Karpas-422 (cell line): ENCODE measurements around the gene BIRC5. TPM values are rescaled to one million over a fixed set of nuclear protein-coding genes. Genes with fewer than 3 reads are reported as not detected.

ENCODE experiments used
- DNase-seq: peaks from one replicate; pipeline ENCODE4 v3.0.0-alpha.2; 2015
- H2AFZ ChIP-seq: fragments of 200-600 bp; sonication (generic); 2 replicates; pipeline ENCODE4 v1.6.1; 2014; ENCODE audit warnings: antibody characterized with exemption, low read length, mixed read lengths
- H3K27ac ChIP-seq: fragments of 200-600 bp; sonication (generic); 2 replicates; pipeline ENCODE4 v1.5.1; 2014; ENCODE audit warnings: mild to moderate bottlenecking, low read length, moderate library complexity
- H3K27me3 ChIP-seq: fragments of 200-600 bp; sonication (generic); 2 replicates; pipeline ENCODE4 v1.6.1; 2014; ENCODE audit warnings: low read length, mixed read lengths
- H3K36me3 ChIP-seq: fragments of 200-600 bp; sonication (generic); 2 replicates; pipeline ENCODE4 v1.6.1; 2014; ENCODE audit warnings: low read length, mixed read lengths; ENCODE audit not compliant: insufficient read depth
- H3K4me1 ChIP-seq: fragments of 200-600 bp; sonication (generic); 2 replicates; pipeline ENCODE4 v1.6.1; 2014; ENCODE audit warnings: mild to moderate bottlenecking, low read length, mixed read lengths
- H3K4me2 ChIP-seq: fragments of 200-600 bp; sonication (generic); 2 replicates; pipeline ENCODE4 v1.6.1; 2014; ENCODE audit warnings: low read length, low read depth, mild to moderate bottlenecking; ENCODE audit not compliant: poor library complexity, severe bottlenecking
- H3K4me3 ChIP-seq: fragments of 200-600 bp; sonication (generic); 2 replicates; pipeline ENCODE4 v1.5.1; 2014; ENCODE audit warnings: mild to moderate bottlenecking, antibody characterized with exemption, low read length, mixed read lengths
- H3K79me2 ChIP-seq: fragments of 200-600 bp; sonication (generic); 2 replicates; pipeline ENCODE4 v1.6.1; 2014; ENCODE audit warnings: mild to moderate bottlenecking, low read length, mixed read lengths
- H3K9ac ChIP-seq: fragments of 200-600 bp; sonication (generic); 2 replicates; pipeline ENCODE4 v1.6.0; 2014; ENCODE audit warnings: low read length
- H3K9me2 ChIP-seq: fragments of 200-600 bp; sonication (generic), shearing (Covaris generic); replicated peaks from 2 replicates; pipeline ENCODE4 v1.6.0; 2014; ENCODE audit warnings: mild to moderate bottlenecking, low read length, moderate library complexity; ENCODE audit not compliant: insufficient read depth
- H3K9me3 ChIP-seq: fragments of 300-700, 200-600 bp; sonication (generic); 2 replicates; pipeline ENCODE4 v1.6.1; 2014; ENCODE audit warnings: low read length, mixed read lengths
- H4K20me1 ChIP-seq: fragments of 200-600 bp; sonication (generic); 2 replicates; pipeline ENCODE4 v1.6.1; 2014; ENCODE audit warnings: mild to moderate bottlenecking, antibody characterized with exemption, low read length, low read depth; ENCODE audit not compliant: insufficient read depth
- total RNA-seq: library from RNA; depleted of rRNA; stranded (reverse); fragments of >200 nt; shearing (Covaris generic); gene quantifications from 2 replicates; pipeline ENCODE4 v1.2.3, GENCODE V29; 2014; ENCODE audit warnings: low replicate concordance

BIRC5 gene
- total RNA-seq, 1 experiment from 2014 or later = 45.4 TPM

DNA sequence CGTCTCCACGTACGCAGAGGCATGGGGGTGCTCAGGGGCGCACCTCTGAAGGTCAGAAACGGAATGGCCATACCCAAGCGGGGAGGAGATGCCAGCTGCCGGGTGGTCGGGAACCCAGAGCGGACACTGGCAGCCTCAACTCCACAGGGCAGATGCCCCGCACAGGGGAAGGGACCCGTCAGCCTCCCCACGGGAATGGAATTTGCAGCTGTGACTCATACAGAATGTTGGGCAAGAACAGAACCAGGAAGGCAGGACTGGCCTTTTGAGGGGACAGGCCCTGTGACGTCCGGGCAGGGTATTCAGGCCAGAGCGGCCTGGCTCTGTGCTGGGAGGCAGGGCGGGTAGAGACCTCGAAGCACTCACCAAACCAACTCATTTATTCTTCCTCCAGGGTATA is 34.7 kb upstream of the BIRC5 start:
- no peak overlapping the region for H3K9ac ChIP-seq
- peaks cover 3% of the 10 kb centered on the region; the same call in 1 of the 2 replicates for H4K20me1 ChIP-seq
- peaks cover 8% of the 10 kb centered on the region for H3K4me1 ChIP-seq
- no peak overlapping the region for H3K27ac ChIP-seq
- no peaks in the 10 kb centered on the region for H3K9me3 ChIP-seq
- H3K9me2 ChIP-seq = no peaks in the 10 kb centered on the region
- H2AFZ ChIP-seq = no peak overlapping the region
- DNase-seq = no peak
- H3K36me3 ChIP-seq = no peaks in the 10 kb centered on the region; the same call in 1 of the 2 replicates
- H3K79me2 ChIP-seq = no peaks in the 10 kb centered on the region
- no peak overlapping the region for H3K4me2 ChIP-seq
- H3K4me3 ChIP-seq = no peak overlapping the region
- no peaks in the 10 kb centered on the region for H3K27me3 ChIP-seq

- no peak overlapping the region for H3K4me2 ChIP-seq
Measured at GRCh38 chr17:78180083-78180482, 34.0 kb upstream of the BIRC5 start.

DNA sequence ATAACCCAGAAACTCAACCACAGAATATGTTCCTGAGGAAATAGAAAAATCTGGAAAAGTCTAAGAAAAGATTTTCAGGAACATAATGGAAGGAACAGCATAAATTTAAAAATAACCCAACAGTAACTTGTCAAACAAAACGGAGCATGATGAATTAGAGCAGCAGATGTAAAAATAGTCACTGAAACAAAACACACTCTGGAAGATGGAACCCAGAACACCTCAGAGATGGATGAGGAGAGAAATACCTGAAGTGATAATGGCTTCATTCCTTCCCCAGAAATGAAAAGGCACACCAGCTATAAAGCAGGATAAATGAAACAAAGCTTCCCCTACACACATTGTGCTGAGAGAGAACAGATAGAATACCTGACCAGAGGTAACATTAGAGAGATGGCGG is 33.5 kb upstream of the BIRC5 start:
- no peaks in the 10 kb centered on the region for H3K9me3 ChIP-seq
- H4K20me1 ChIP-seq = peaks cover 3% of the 10 kb centered on the region; the same call in 1 of the 2 replicates
- no peaks in the 10 kb centered on the region for H3K27me3 ChIP-seq
- H3K4me2 ChIP-seq = no peak overlapping the region
- DNase-seq = no peak
- H3K9ac ChIP-seq = no peak overlapping the region
- H2AFZ ChIP-seq = no peak overlapping the region
- H3K27ac ChIP-seq = no peak overlapping the region
- H3K4me1 ChIP-seq = peaks cover 9% of the 10 kb centered on the region
- no peak overlapping the region for H3K4me3 ChIP-seq
- peaks cover 2% of the 10 kb centered on the region; the same call in 1 of the 2 replicates for H3K79me2 ChIP-seq
- H3K36me3 ChIP-seq = no peaks in the 10 kb centered on the region; the same call in 1 of the 2 replicates
- no peaks in the 10 kb centered on the region for H3K9me2 ChIP-seq

More at GRCh38 chr17:78180083-78180482, 34.0 kb upstream of the BIRC5 start:
- H3K9me2 ChIP-seq = no peaks in the 10 kb centered on the region
- no peaks in the 10 kb centered on the region for H3K9me3 ChIP-seq
- H3K4me1 ChIP-seq = peaks cover 7% of the 10 kb centered on the region
- H3K4me3 ChIP-seq = no peak overlapping the region
- no peak overlapping the region for H2AFZ ChIP-seq
- H4K20me1 ChIP-seq = peaks cover 3% of the 10 kb centered on the region; the same call in 1 of the 2 replicates
- no peaks in the 10 kb centered on the region for H3K27me3 ChIP-seq
- no peak for DNase-seq
- no peaks in the 10 kb centered on the region for H3K79me2 ChIP-seq
- H3K36me3 ChIP-seq = no peaks in the 10 kb centered on the region; the same call in 1 of the 2 replicates
- no peak overlapping the region for H3K27ac ChIP-seq
- no peak overlapping the region for H3K9ac ChIP-seq

DNA sequence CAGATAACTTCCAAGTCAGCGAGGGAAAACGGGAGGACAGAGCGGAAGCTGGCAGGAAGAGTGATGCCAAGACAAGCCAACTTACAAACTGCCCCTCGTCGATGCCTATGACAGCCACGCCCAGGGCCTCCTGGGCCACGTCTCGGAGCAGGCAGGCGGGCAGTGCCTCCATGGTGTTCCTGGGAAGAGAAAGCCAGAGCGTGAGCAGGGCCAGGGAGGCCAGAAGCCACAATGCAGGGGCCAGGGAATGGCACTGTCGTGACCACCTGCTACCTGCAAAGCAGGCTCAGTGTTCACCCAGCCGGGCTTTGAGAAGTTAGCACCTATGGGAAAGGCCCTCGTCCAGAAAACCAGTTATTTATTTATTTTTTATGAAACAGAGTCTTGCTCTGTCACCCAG is 31.5 kb upstream of the BIRC5 start:
- H3K36me3 ChIP-seq = no peaks in the 10 kb centered on the region; the same call in 1 of the 2 replicates
- no peaks in the 10 kb centered on the region for H4K20me1 ChIP-seq
- no peak overlapping the region for H3K4me2 ChIP-seq
- no peak overlapping the region for H3K4me3 ChIP-seq
- no peak for DNase-seq
- peaks cover 14% of the 10 kb centered on the region for H3K4me1 ChIP-seq
- no peaks in the 10 kb centered on the region for H3K9me2 ChIP-seq
- H3K27ac ChIP-seq = no peak overlapping the region
- H3K9ac ChIP-seq = no peak overlapping the region
- peaks cover 8% of the 10 kb centered on the region for H3K79me2 ChIP-seq
- H3K9me3 ChIP-seq = no peaks in the 10 kb centered on the region
- no peak overlapping the region for H2AFZ ChIP-seq
- no peaks in the 10 kb centered on the region for H3K27me3 ChIP-seq

DNA sequence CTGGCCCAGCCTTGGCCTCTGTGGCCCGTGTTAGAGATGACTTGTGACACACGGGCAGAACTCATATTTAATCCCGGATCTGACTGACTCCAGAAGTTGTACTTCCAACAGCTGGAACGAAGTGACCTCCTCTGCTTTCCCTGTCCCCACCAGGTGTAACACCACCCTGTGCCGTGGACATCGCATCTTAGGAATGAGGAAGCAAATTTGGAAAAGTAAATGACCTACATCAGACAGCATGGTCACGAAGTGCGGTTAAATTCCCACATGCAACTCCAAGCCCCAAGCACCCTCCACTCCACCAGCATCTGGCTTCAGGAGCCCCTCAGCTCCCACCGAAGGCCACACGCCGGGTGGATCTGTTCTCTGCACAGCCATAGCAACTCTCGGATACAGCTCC is 30.1 kb upstream of the BIRC5 start:
- Histone ChIP-seq H3K4me2 (no peak overlapping the region), H3K9me3 (no peaks in the 10 kb centered on the region), H3K4me1 (peaks cover 23% of the 10 kb centered on the region), H3K27me3 (no peaks in the 10 kb centered on the region), H3K9me2 (no peaks in the 10 kb centered on the region), H2AFZ (no peak overlapping the region), H3K36me3 (no peaks in the 10 kb centered on the region; the same call in none of the 2 replicates), H3K4me3 (no peak overlapping the region), H3K79me2 (peaks cover 22% of the 10 kb centered on the region), H3K9ac (no peak overlapping the region), H4K20me1 (no peaks in the 10 kb centered on the region), H3K27ac (no peak overlapping the region)
- DNase-seq = no peak

DNA sequence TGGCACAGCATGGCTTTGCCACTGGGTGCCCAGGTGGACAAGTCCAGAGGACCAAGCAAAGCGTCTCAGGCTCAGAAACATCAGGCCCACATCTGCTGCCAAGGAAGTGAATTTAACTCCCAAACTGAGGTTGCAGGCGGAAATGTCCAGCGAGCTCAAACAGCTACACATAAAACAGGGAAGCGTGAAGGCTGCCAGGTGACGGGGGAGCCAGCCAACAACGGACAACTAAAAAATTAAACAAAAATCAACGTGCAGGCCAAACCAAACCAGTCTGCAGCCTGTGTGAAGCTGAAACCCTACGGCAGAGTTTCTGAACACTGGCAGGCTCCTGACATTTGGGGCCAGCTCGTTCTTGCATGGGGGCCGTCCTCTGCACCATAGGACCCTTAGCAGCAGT is 29.7 kb upstream of the BIRC5 start:
- Histone ChIP-seq H3K79me2 (peaks cover 27% of the 10 kb centered on the region), H3K4me1 (peaks cover 27% of the 10 kb centered on the region), H3K27me3 (no peaks in the 10 kb centered on the region), H3K4me3 (no peak overlapping the region), H3K9me3 (no peaks in the 10 kb centered on the region), H3K9me2 (no peaks in the 10 kb centered on the region), H4K20me1 (no peaks in the 10 kb centered on the region), H3K27ac (no peak overlapping the region), H3K4me2 (no peak overlapping the region), H2AFZ (no peak overlapping the region), H3K9ac (no peak overlapping the region), H3K36me3 (peaks cover under 1% of the 10 kb centered on the region)
- no peak for DNase-seq

- no peaks in the 10 kb centered on the region for H3K27me3 ChIP-seq
- H3K4me1 ChIP-seq = peaks cover 30% of the 10 kb centered on the region
- peaks cover 32% of the 10 kb centered on the region for H3K79me2 ChIP-seq
- H3K27ac ChIP-seq = no peak overlapping the region
- no peaks in the 10 kb centered on the region for H3K9me3 ChIP-seq
- no peak overlapping the region for H3K4me2 ChIP-seq
- H3K9ac ChIP-seq = no peak overlapping the region
- H3K9me2 ChIP-seq = no peaks in the 10 kb centered on the region
- peaks cover 3% of the 10 kb centered on the region; the same call in 1 of the 2 replicates for H3K36me3 ChIP-seq
- H4K20me1 ChIP-seq = no peaks in the 10 kb centered on the region
- H3K4me3 ChIP-seq = no peak overlapping the region
- DNase-seq = no peak
- H2AFZ ChIP-seq = no peak overlapping the region
Measured at GRCh38 chr17:78184868-78185267, 29.2 kb upstream of the BIRC5 start.

DNA sequence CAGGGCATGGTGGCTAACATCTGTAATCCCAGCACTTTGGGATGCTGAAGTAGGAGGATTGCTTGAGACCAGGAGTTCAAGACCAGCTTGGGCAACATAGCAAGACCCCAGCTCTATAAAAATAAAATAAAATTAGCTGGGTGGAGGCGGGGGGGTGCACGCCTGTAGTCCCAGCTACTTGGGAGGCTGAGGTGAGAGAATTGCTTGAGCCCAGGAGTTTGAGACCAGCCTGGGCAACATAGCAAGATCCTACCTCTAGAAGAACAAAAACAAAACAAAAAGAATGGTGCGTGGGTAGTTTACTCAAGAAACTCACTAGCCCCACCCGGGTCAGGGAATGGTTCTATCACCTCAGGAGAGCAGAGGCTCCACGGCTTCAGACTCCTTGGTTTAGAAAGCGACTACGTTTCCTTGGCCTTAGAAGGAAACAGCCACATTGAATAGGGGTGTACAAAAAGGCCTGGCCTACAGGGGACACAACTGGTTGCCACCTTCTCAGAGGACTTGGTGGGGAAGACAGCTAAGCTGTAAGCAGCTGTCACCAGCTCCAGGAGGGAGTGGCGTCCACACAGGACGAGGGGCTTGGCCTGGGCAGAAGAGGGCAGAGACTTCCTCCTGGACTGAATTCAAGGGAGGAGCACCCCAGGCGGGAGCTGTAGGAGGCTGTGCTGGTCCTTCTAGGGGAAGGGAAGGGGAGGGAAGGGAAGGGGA is 27.9 kb upstream of the BIRC5 start:
- H3K36me3 ChIP-seq = peaks cover 13% of the 10 kb centered on the region
- H4K20me1 ChIP-seq = 0 out of 2 replicates have a peak, but pooled peaks cover 7% of the 10 kb centered on the region
- no peaks in the 10 kb centered on the region for H3K9me3 ChIP-seq
- H3K9ac ChIP-seq = peak overlapping the region; percentile 81; the same call in 1 of the 2 replicates
- peak overlapping the region; percentile 89 for H3K4me2 ChIP-seq
- H2AFZ ChIP-seq = no peak overlapping the region
- H3K4me3 ChIP-seq = peak overlapping the region; percentile 93
- H3K27ac ChIP-seq = no peak overlapping the region
- H3K79me2 ChIP-seq = peaks cover 43% of the 10 kb centered on the region
- no peaks in the 10 kb centered on the region for H3K9me2 ChIP-seq
- H3K27me3 ChIP-seq = no peaks in the 10 kb centered on the region
- DNase-seq = no peak
- H3K4me1 ChIP-seq = peaks cover 40% of the 10 kb centered on the region
